HEK293 (cell line): ENCODE data around the gene ST3GAL2.

Source experiments
- GLIS1 ChIP-seq: fragments of 450-650 bp; formaldehyde crosslinking; IDR thresholded peaks from 2 replicates; pipeline ENCODE4 v1.5.1; 2016; ENCODE audit warnings: missing biosample characterization, missing genetic modification characterization
- INSM2 ChIP-seq: fragments of 450-650 bp; formaldehyde crosslinking; IDR thresholded peaks from 2 replicates; pipeline ENCODE4 v1.5.1; 2016; ENCODE audit warnings: missing biosample characterization, missing genetic modification characterization
- KLF16 ChIP-seq: fragments of 450-650 bp; formaldehyde crosslinking; IDR thresholded peaks from 2 replicates; pipeline ENCODE4 v1.5.1; 2017; ENCODE audit warnings: missing biosample characterization, missing genetic modification characterization
- KLF9 ChIP-seq: fragments of 450-650 bp; formaldehyde crosslinking; IDR thresholded peaks from 2 replicates; pipeline ENCODE4 v1.5.1; 2016; ENCODE audit warnings: missing biosample characterization, missing genetic modification characterization, low read depth
- MYNN ChIP-seq: fragments of 450-650 bp; formaldehyde crosslinking; IDR thresholded peaks from 2 replicates; pipeline ENCODE4 v1.5.1; 2016; ENCODE audit warnings: missing biosample characterization, missing genetic modification characterization, borderline replicate concordance
- PATZ1 ChIP-seq: fragments of 450-650 bp; formaldehyde crosslinking; IDR thresholded peaks from 2 replicates; pipeline ENCODE4 v1.5.1; 2016; ENCODE audit warnings: missing biosample characterization, missing genetic modification characterization
- PRDM10 ChIP-seq: fragments of 450-650 bp; formaldehyde crosslinking; IDR thresholded peaks from 2 replicates; pipeline ENCODE4 v1.5.1; 2016; ENCODE audit warnings: missing biosample characterization, missing genetic modification characterization
- SP2 ChIP-seq: fragments of 450-650 bp; formaldehyde crosslinking; IDR thresholded peaks from 2 replicates; pipeline ENCODE4 v1.5.1; 2016; ENCODE audit warnings: missing biosample characterization, missing genetic modification characterization
- ZBTB17 ChIP-seq: fragments of 450-650 bp; formaldehyde crosslinking; IDR thresholded peaks from 2 replicates; pipeline ENCODE4 v1.5.1; 2016; ENCODE audit warnings: missing biosample characterization, missing genetic modification characterization
- ZBTB20 ChIP-seq: fragments of 450-650 bp; formaldehyde crosslinking; IDR thresholded peaks from 2 replicates; pipeline ENCODE4 v1.5.1; 2016; ENCODE audit warnings: missing biosample characterization, missing genetic modification characterization
- ZBTB8A ChIP-seq: fragments of 450-650 bp; formaldehyde crosslinking; IDR thresholded peaks from 2 replicates; pipeline ENCODE4 v1.5.1; 2016; ENCODE audit warnings: missing biosample characterization, missing genetic modification characterization
- ZNF133 ChIP-seq: fragments of 450-650 bp; formaldehyde crosslinking; IDR thresholded peaks from 2 replicates; pipeline ENCODE4 v1.5.1; 2016; ENCODE audit warnings: missing biosample characterization, missing genetic modification characterization
- ZNF138 ChIP-seq: fragments of 450-650 bp; formaldehyde crosslinking; IDR thresholded peaks from 2 replicates; pipeline ENCODE4 v1.5.1; 2016; ENCODE audit warnings: missing biosample characterization, missing genetic modification characterization, borderline replicate concordance
- ZNF155 ChIP-seq: fragments of 450-650 bp; formaldehyde crosslinking; IDR thresholded peaks from 2 replicates; pipeline ENCODE4 v1.5.1; 2016; ENCODE audit warnings: missing biosample characterization, missing genetic modification characterization
- ZNF19 ChIP-seq: fragments of 450-650 bp; formaldehyde crosslinking; IDR thresholded peaks from 2 replicates; pipeline ENCODE4; 2016; ENCODE audit warnings: missing biosample characterization, missing genetic modification characterization, low read depth
- ZNF2 ChIP-seq: fragments of 450-650 bp; formaldehyde crosslinking; IDR thresholded peaks from 2 replicates; pipeline ENCODE4 v1.5.1; 2016; ENCODE audit warnings: missing biosample characterization, missing genetic modification characterization
- ZNF23 ChIP-seq: fragments of 450-650 bp; formaldehyde crosslinking; IDR thresholded peaks from 2 replicates; pipeline ENCODE4 v1.5.1; 2016; ENCODE audit warnings: missing biosample characterization, missing genetic modification characterization, borderline replicate concordance
- ZNF398 ChIP-seq: fragments of 450-650 bp; formaldehyde crosslinking; IDR thresholded peaks from 2 replicates; pipeline ENCODE4 v1.5.1; 2017; ENCODE audit warnings: missing biosample characterization, missing genetic modification characterization
- ZNF518A ChIP-seq: fragments of 450-650 bp; formaldehyde crosslinking; conservative IDR thresholded peaks from 2 replicates; pipeline ENCODE4 v1.5.1; 2016; ENCODE audit warnings: low read depth, missing biosample characterization, missing genetic modification characterization
- ZNF585B ChIP-seq: fragments of 450-650 bp; formaldehyde crosslinking; IDR thresholded peaks from 2 replicates; pipeline ENCODE4 v1.5.1; 2016; ENCODE audit warnings: missing biosample characterization, missing genetic modification characterization
- ZNF610 ChIP-seq: fragments of 450-650 bp; formaldehyde crosslinking; IDR thresholded peaks from 2 replicates; pipeline ENCODE4 v1.5.1; 2016; ENCODE audit warnings: missing biosample characterization, missing genetic modification characterization, borderline replicate concordance
- ZNF792 ChIP-seq: fragments of 450-650 bp; formaldehyde crosslinking; IDR thresholded peaks from 2 replicates; pipeline ENCODE4 v1.5.1; 2016; ENCODE audit warnings: missing biosample characterization, missing genetic modification characterization
- ZXDB ChIP-seq: fragments of 450-650 bp; formaldehyde crosslinking; IDR thresholded peaks from 2 replicates; pipeline ENCODE4 v1.5.1; 2016; ENCODE audit warnings: missing biosample characterization, missing genetic modification characterization

The ST3GAL2 gene

GRCh38 chr16:70437582-70438557 is 1.0 kb downstream of the ST3GAL2 start (continued):
- TF ChIP-seq ZNF518A (tag by site-specific recombination) (no peak), GLIS1 (tag by site-specific recombination) (peak; percentile 13; the same call in 1 of the 2 replicates), ZNF155 (tag by site-specific recombination) (no peak), ZXDB (0 out of 2 replicates have a peak, but pooled peaks have one; percentile 24), ZNF792 (no peak), ZNF138 (tag by site-specific recombination) (no peak), ZBTB8A (0 out of 2 replicates have a peak, but pooled peaks have one; percentile 22), ZBTB20 (peak; percentile 60), MYNN (no peak), ZNF19 (tag by site-specific recombination) (no peak), ZNF610 (tag by site-specific recombination) (peak; percentile 97; the same call in 1 of the 2 replicates), ZBTB17 (tag by site-specific recombination) (peak; percentile 66), ZNF133 (0 out of 2 replicates have a peak, but pooled peaks have one; percentile 13), ZNF585B (no peak), PRDM10 (peak; percentile 56), ZNF23 (tag by site-specific recombination) (no peak), KLF16 (tag by site-specific recombination) (no peak), INSM2 (tag by site-specific recombination) (no peak), KLF9 (no peak), ZNF398 (tag by site-specific recombination) (peak; percentile 46; the same call in 1 of the 2 replicates), SP2 (tag by site-specific recombination) (peak; percentile 41), ZNF2 (0 out of 2 replicates have a peak, but pooled peaks have one; percentile 17), PATZ1 (tag by site-specific recombination) (peak; percentile 60; the same call in 1 of the 2 replicates)
